Endothelial cell of hepatic sinusoid (primary cell): ENCODE data around the gene ZFHX3.

Experiments used
- in situ Hi-C: cut with HindIII; loops from 2 replicates; pipeline ENCODE4 v1.10.0; 2017; ENCODE audit warnings: low sequenced_read_pairs

The ZFHX3 gene

GRCh38 chr16:72983728-72984350 is 64.1 kb downstream of the ZFHX3 start:
- in situ Hi-C loops, result no loop called here

- in situ Hi-C loops, result no loop called here
Measured at GRCh38 chr16:72983241-72983640, 64.7 kb downstream of the ZFHX3 start.

- in situ Hi-C loops, result no loop called here
Measured at GRCh38 chr16:72979974-72980373, 68.0 kb downstream of the ZFHX3 start.

GRCh38 chr16:72978212-72978611 is 69.7 kb downstream of the ZFHX3 start:
- in situ Hi-C loops, result no loop called here

- in situ Hi-C loops, result no loop called here
Measured at GRCh38 chr16:72977127-72977526, 70.8 kb downstream of the ZFHX3 start.

- in situ Hi-C loops, result no loop called here
Measured at GRCh38 chr16:72976438-72977064, 71.4 kb downstream of the ZFHX3 start.

DNA sequence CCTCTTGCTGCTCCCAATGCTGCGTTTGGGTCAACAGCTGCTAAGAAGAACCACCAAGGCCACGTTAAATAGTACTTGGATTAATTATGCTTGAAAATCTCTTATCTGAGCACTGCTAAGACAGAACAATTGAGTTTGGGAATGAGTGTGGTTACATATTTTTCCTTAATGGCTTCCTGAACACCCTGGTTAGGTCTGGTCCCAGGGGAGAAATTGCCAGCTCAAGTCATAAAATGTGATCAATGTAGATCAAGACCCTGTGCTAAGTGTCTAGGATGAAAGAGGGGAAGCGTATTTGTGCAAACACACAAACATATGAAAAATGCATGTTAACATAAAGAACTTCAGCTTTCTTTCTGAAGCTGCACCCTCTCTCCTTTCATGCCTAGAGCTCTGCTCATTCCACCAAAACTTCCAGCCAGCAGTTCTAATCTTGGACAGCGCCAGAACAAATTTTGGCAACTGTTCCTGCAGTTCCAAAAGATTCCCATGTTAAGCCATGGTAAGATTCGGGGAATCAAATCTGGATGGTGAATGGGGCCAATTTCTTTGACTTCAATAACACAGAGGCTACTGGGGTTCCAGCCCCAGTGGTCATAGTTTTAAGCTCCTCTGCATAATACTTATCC is 72.0 kb downstream of the ZFHX3 start:
- in situ Hi-C loops, result no loop called here

DNA sequence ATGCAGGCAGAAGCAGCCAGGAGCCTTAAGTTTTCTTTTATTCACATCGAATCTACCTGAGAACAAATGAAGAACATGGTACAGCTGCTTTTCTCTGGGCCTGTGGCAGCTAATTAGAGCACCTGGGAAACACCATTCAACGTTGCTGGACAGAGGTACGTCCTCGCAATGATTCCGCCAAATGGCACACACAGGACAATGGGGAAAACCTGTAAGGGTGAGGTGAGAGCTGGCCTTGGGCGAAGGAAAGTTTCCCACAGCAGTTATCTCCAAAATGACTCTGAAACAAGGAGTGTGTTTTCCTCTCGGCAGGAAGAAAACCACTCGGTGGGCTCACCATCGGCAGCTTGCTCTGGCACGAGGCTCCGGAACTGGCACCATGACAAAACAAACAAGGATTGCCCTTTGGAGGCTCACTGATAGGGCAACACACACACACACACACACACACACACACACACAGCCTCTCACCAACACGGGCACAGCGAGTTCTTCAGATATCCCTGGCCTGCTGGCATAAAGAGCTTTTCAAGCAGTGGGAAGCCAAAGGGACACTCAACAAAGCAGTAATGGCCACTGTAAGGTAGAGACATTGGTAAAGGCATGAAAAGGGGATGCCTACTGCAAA is 73.7 kb downstream of the ZFHX3 start:
- in situ Hi-C loops, result no loop called here

GRCh38 chr16:72972878-72973571 is 74.9 kb downstream of the ZFHX3 start:
- in situ Hi-C loops, result no loop called here

DNA sequence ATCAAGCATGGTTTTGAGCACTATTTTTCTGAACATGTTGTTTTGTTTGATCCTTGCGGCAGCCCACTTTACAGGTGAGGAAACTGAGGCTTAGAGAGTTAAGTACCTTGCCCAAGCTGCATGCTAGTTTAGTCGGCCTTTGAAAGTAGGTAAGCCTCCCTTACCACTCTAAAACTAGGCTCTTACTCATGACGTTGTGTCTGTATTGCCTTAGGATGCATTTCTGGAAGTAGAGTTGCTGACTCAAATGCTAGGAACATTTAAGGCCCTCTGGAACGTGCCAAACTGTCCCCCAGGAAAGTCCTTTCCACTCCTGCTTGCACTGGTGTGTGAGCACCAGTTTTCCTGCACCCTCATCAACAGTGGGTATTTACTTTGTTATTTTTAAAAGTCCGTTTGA is 76.6 kb downstream of the ZFHX3 start:
- in situ Hi-C loops, result no loop called here

- in situ Hi-C loops, result no loop called here
Measured at GRCh38 chr16:72970656-72971055, 77.3 kb downstream of the ZFHX3 start.

GRCh38 chr16:72969812-72970211 is 78.1 kb downstream of the ZFHX3 start:
- in situ Hi-C loops, result no loop called here

GRCh38 chr16:72969146-72969545 is 78.8 kb downstream of the ZFHX3 start:
- in situ Hi-C loops, result no loop called here

GRCh38 chr16:72967941-72968340 is 80.0 kb downstream of the ZFHX3 start:
- in situ Hi-C loops, result no loop called here

DNA sequence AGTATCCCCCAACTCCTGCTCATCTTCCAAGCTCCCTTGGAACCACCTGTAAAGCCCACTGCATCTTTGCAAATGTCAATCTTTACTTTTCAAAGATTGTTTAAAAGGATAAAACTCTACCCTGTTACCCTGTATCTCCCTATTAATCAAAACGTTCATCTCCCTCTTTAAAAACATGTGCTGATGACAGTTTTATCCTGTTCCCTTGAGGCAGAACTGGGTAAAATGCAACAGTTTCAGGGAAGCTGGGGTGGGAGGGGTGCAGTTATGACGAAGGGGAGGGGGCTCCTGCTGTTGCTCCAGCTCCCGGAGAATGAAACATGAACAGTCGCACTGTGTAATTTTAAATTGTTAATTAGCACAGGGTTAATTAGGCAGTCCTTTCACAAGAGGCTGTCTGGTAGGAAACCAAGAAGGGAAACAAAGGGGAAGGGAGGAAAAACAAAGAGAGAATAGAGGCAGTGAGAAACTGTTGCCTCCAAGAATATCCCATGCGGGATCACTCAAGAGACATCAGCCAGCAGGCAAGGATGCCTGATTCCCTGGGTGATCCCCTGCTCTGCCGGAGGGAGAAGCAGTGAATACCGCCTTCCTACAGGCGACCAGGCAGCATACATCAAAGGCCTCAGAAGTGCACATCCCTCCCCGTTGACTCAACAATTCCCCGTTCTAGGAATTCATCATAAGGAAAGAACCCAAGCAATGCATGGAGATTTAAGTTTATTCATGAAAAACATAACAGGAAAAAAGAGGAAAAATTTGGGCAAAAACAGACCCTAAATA is 84.2 kb downstream of the ZFHX3 start:
- in situ Hi-C loops, result no loop called here

DNA sequence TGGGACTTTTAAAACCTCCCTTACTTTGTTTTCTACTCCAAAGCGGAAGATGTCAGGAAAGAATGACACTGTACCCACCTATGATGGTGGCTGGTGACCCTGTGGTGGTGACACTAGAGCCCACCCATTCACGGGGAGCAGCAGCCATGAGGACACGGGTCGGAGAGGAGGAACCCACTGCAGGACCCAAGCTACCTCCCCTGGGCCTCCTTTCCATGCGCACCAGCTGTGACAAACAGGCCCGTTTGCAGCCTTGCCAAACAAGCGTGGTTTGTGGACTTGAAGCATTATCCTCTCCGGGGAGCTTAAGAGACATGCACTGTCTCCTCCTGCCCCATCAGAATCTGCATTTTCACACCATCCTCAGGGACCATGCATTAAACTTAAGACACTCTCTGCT is 85.6 kb downstream of the ZFHX3 start:
- in situ Hi-C loops, result no loop called here

DNA sequence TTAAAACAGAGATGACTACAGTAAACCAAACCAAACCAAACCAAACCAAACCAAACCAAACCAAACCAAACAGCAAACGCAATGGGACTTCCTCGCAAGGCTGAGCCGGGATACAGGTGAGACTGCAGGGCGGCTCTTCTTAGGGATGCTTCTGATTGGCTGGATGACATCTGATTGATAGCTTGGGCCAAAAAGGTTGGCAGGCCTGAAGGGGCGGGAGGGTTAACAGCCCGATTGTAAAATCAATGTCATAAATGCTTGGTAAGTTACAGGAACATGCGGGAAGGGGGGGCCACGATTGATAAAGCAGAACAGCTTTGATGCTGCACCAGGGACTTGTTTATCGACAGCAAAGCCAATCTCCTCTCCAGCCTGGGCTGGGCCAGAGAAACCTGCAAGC is 86.1 kb downstream of the ZFHX3 start:
- in situ Hi-C loops, result no loop called here

- in situ Hi-C loops, result no loop called here
Measured at GRCh38 chr16:72961115-72961832, 86.7 kb downstream of the ZFHX3 start.

DNA sequence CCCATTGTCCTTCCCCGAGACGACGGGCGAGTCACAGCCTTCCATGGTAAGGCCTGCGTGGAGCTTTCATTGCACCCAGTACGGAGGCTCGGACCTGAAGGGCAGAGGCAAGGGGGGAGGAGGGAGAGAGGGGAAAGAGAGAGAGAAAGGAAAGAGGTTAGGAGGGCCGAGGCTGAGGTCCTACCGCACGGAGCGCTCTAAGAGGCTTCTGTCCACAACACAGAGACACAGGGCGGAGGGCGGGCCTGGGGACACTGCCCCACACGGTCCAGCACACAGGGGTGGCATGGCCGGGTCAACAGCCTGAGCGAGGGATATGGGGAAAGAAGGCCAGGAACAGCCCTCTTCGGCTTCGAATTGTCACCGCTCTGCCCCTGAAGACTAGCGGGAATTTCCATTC is 87.8 kb downstream of the ZFHX3 start:
- in situ Hi-C loops, result no loop called here
